Natural killer cell (primary cell): ENCODE measurements around the gene CCDC187. TPM values are rescaled to one million over a fixed set of nuclear protein-coding genes. Genes with fewer than 3 reads are reported as not detected.
"Not testable (repeated sequence)": the region's sequence is repeated elsewhere in the genome, so short reads cannot be mapped to it uniquely, and the experiment has no call there.

ENCODE experiments used
- ATAC-seq, 3 donors: fragments of 150-1000 bp in 2 of 3; fragments of 200-7000 bp in 1 of 3; cut with Tn5 transposase; 1 replicate in 1 of 3; 2 replicates in 2 of 3; pipeline ENCODE4 v1.10.0; 2021; ENCODE audit warnings: mild to moderate bottlenecking in 2 of 3, moderate library complexity in 2 of 3
- DNase-seq, 2 donors: peaks; one replicate each; pipeline versions ENCODE4 v3.0.0 to v3.0.0-alpha.2; 2013 to 2021; ENCODE audit warnings: mixed read lengths in 1 of 2
- H3K27ac ChIP-seq: one replicate; pipeline ENCODE4 v1.5.1; 2013; ENCODE audit warnings: mild to moderate bottlenecking, low read length
- H3K27me3 ChIP-seq: one replicate; pipeline ENCODE4 v1.6.1; 2013; ENCODE audit warnings: low read length; ENCODE audit not compliant: control insufficient read depth, insufficient read depth
- H3K36me3 ChIP-seq: one replicate; pipeline ENCODE4 v1.6.1; 2013; ENCODE audit warnings: low read length; ENCODE audit not compliant: control insufficient read depth, insufficient read depth
- H3K4me1 ChIP-seq: one replicate; pipeline ENCODE4 v1.6.1; 2013; ENCODE audit warnings: low read length; ENCODE audit not compliant: control insufficient read depth, insufficient read depth
- H3K4me3 ChIP-seq: one replicate; pipeline ENCODE4 v1.5.1; 2013; ENCODE audit warnings: low read length
- H3K9me3 ChIP-seq: one replicate; pipeline ENCODE4 v1.6.1; 2013; ENCODE audit warnings: low read length; ENCODE audit not compliant: control insufficient read depth, insufficient read depth
- H3K27ac Mint-ChIP-seq, 2 donors: one replicate each; pipeline ENCODE4 v1.8.0; 2022; ENCODE audit warnings: mild to moderate bottlenecking in 2 of 2, mixed read lengths in 2 of 2, moderate library complexity in 1 of 2
- H3K27me3 Mint-ChIP-seq, 2 donors: one replicate each; pipeline ENCODE4 v1.8.0; 2022; ENCODE audit warnings: low read depth in 2 of 2, mixed read lengths in 2 of 2
- H3K36me3 Mint-ChIP-seq: one replicate; pipeline ENCODE4 v1.8.0; 2022; ENCODE audit warnings: mixed read lengths
- H3K4me1 Mint-ChIP-seq, 2 donors: one replicate each; pipeline ENCODE4 v1.8.0; 2022; ENCODE audit warnings: mixed read lengths in 2 of 2
- H3K4me3 Mint-ChIP-seq: one replicate; pipeline ENCODE4 v1.8.0; 2022; ENCODE audit warnings: mild to moderate bottlenecking, moderate library complexity, mixed read lengths
- H3K9me3 Mint-ChIP-seq, 2 donors: one replicate each; pipeline ENCODE4 v1.8.0; 2022; ENCODE audit warnings: mixed read lengths in 2 of 2
- WGBS: methylation state at CpG from one replicate; pipeline ENCODE4 v1.1.7; 2013; ENCODE audit warnings: missing lambda C conversion rate; ENCODE audit not compliant: insufficient coverage; 5-methylcytosine and 5-hydroxymethylcytosine counted together
- intact Hi-C: fragments of 100-400 bp; cut with micrococcal nuclease; formaldehyde crosslinking; loops from one replicate; pipeline ENCODE4 v1.14.2; 2022
- total RNA-seq, 4 donors: library from RNA; stranded (reverse); fragments of 120-200 nt in 1 of 4; gene quantifications; one replicate each; pipeline versions ENCODE4 v1.2.3 to v1.2.4, GENCODE V29; 2013 to 2022
- TF ChIP-seq, protein P1 (sequence below): fragments of 200-600 bp; IDR thresholded peaks from one replicate; pipeline ENCODE4 v1.8.0; 2022; ENCODE audit warnings: antibody characterized with exemption

Gene CCDC187
- total RNA-seq: under 1 TPM in 1 of 3 donors, not detected in 2; 0.18 TPM
- 0.70 TPM for total RNA-seq (2013)

DNA sequence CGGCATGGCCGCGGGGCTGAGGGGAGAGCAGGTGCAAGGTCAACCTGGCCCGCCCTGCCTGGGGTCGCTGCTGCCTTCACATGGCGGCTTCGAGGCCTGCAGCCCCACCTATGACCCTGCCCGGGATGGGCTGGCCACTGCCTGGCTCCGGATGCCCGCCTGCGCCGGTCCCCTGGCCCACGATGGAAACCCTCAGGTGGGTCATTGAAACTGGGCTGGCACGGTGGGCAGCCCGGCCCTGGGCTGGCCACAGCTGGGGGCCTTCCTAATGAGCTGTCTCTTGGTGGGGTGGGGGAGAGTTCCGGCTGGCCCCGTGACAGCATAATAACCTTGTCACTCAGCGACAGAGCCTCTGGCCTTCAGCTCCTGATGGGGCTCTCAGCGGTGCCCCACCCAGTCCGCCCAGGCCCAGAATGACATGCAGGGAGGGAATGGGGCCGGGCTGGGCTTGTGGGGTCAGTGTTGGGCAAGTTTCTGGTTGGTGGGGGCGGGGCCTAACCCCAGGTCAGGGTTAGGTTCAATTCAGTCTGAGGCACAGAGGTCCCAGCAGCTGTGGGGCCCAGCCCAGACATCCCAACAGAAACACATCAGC is at the start of gene CCDC187:
TSS of gene CCDC187 (minus strand) at position 270 of the 592 bp plus-strand sequence. CDS start at position 6, 264 bp downstream.
- Mint-ChIP-seq H3K4me3 (no peak within 1 kb of the TSS), H3K9me3 (no peaks in the 10 kb centered on the region), H3K27ac (no peak within 1 kb of the TSS), H3K36me3 (no peaks in the 10 kb centered on the region), H3K4me1 (peaks cover 0 to 5% of the 10 kb centered on the region in 2 donors), H3K27me3 (no peaks in the 10 kb centered on the region)
- H3K9me3 ChIP-seq: no peaks in the 10 kb centered on the region
- TF ChIP-seq, protein P1, sequence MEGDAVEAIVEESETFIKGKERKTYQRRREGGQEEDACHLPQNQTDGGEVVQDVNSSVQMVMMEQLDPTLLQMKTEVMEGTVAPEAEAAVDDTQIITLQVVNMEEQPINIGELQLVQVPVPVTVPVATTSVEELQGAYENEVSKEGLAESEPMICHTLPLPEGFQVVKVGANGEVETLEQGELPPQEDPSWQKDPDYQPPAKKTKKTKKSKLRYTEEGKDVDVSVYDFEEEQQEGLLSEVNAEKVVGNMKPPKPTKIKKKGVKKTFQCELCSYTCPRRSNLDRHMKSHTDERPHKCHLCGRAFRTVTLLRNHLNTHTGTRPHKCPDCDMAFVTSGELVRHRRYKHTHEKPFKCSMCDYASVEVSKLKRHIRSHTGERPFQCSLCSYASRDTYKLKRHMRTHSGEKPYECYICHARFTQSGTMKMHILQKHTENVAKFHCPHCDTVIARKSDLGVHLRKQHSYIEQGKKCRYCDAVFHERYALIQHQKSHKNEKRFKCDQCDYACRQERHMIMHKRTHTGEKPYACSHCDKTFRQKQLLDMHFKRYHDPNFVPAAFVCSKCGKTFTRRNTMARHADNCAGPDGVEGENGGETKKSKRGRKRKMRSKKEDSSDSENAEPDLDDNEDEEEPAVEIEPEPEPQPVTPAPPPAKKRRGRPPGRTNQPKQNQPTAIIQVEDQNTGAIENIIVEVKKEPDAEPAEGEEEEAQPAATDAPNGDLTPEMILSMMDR: no peak
- no peaks in the 10 kb centered on the region for H3K27me3 ChIP-seq
- intact Hi-C loops: no loop called here
- no peak for ATAC-seq
- H3K4me1 ChIP-seq: peaks cover 12% of the 10 kb centered on the region
- WGBS: 91% methylated on average over 22 of the region's 22 CpGs
- no peak within 1 kb of the TSS for H3K27ac ChIP-seq
- no peak for DNase-seq
- no peak within 1 kb of the TSS for H3K4me3 ChIP-seq
- no peaks in the 10 kb centered on the region for H3K36me3 ChIP-seq

DNA sequence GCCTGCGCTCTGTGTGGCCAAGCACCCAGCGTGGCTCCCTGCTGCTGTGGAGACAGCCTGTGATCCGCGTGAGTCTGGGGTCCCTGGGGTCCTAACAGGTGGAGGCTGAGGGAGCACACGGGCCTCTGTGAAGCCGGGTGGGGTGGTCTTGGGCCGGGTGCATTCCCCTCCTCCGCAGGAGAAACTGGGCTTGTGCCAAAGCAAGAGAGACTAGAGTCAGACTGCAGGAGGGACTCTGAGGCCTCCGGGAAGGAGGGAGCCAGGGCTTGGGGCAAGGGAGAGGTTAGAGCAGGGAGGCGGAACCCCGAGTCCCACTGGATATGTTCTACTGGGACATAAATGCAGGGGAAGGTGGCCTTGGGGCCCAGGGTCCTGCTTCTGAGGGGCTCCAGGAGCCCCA is 49.2 kb upstream of the CCDC187 start:
- Histone ChIP-seq H3K4me3 (no peak overlapping the region), H3K36me3 (no peaks in the 10 kb centered on the region), H3K9me3 (no peaks in the 10 kb centered on the region), H3K4me1 (no peaks in the 10 kb centered on the region), H3K27me3 (no peaks in the 10 kb centered on the region), H3K27ac (no peak overlapping the region)
- 95% methylated on average over 11 of the region's 11 CpGs for WGBS
- H3K27ac Mint-ChIP-seq: no peak overlapping the region
- H3K4me1 Mint-ChIP-seq: no peaks in the 10 kb centered on the region
- H3K27me3 Mint-ChIP-seq: no peaks in the 10 kb centered on the region
- ATAC-seq (no peak), DNase-seq (no peak)
- intact Hi-C loops: no loop called here
- no peaks in the 10 kb centered on the region for H3K9me3 Mint-ChIP-seq
- no peaks in the 10 kb centered on the region for H3K36me3 Mint-ChIP-seq
- TF ChIP-seq, protein P1: no peak
- no peak overlapping the region for H3K4me3 Mint-ChIP-seq

DNA sequence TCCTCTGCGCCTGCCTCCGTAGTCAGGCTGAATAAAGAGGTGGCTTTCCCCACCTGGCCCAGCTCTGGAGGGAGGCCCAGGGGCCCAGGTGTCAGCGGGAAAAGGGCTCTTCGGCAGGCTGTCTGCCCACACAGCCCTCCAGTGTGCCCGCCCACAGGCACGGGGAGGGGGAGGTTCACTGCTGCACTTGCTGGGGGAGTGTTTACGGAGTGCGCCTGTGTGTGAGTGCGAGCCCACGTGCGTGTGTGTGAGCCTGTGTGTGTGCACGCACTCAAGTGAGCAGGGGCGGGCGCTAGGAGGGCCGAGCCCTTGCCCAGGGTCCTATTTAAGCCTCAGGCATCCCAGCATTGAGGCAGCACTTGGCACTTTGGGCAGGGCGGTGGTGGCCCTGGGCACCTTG is 48.8 kb upstream of the CCDC187 start:
- no peak overlapping the region for H3K27ac Mint-ChIP-seq

DNA sequence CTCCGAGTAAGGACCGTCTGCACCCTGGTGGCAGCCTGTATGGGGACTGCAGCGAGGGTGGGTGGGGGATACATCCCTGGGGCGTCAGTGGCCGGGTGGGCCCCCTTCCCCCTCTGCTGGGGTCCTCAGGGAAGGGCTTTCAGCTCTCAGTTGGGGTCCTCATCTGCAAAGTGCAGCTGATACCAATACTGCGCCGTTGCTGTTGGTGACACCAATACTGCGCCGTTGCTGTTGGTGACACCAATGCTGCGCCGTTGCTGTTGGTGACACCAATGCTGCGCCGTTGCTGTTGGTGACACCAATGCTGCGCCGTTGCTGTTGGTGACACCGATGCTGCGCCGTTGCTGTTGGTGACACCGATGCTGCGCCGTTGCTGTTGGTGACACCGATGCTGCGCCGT is 48.0 kb upstream of the CCDC187 start:
- H3K9me3 Mint-ChIP-seq, H3K36me3 ChIP-seq, H3K4me1 Mint-ChIP-seq, DNase-seq, intact Hi-C loops, H3K27ac Mint-ChIP-seq, H3K27me3 ChIP-seq, H3K27me3 Mint-ChIP-seq, H3K36me3 Mint-ChIP-seq, H3K4me3 Mint-ChIP-seq, H3K4me1 ChIP-seq, H3K9me3 ChIP-seq, H3K27ac ChIP-seq, ATAC-seq, H3K4me3 ChIP-seq: not testable (repeated sequence)
- 94% methylated on average over 14 of the region's 24 CpGs for WGBS

More for the DNA sequence above, 48.8 kb upstream of the CCDC187 start:
- H3K36me3 Mint-ChIP-seq: no peaks in the 10 kb centered on the region
- H3K27me3 Mint-ChIP-seq: no peaks in the 10 kb centered on the region
- WGBS: 85% methylated on average over 16 of the region's 16 CpGs
- TF ChIP-seq, protein P1: no peak
- no peaks in the 10 kb centered on the region for H3K9me3 ChIP-seq
- no peak for DNase-seq
- H3K4me1 ChIP-seq: no peaks in the 10 kb centered on the region
- H3K27ac ChIP-seq: no peak overlapping the region
- intact Hi-C loops: no loop called here
- no peak overlapping the region for H3K4me3 Mint-ChIP-seq
- H3K36me3 ChIP-seq: no peaks in the 10 kb centered on the region
- H3K4me1 Mint-ChIP-seq: no peaks in the 10 kb centered on the region
- no peak for ATAC-seq
- H3K27me3 ChIP-seq: no peaks in the 10 kb centered on the region
- H3K4me3 ChIP-seq: no peak overlapping the region
- H3K9me3 Mint-ChIP-seq: no peaks in the 10 kb centered on the region
